Panc1 (cell line): ENCODE results near the gene SV2B. TPM values are rescaled to one million over a fixed set of nuclear protein-coding genes. Genes with fewer than 3 reads are reported as not detected.

Experiments
- ATAC-seq: fragments of 200-7000 bp; cut with Tn5 transposase; 2 replicates; pipeline ENCODE4 v1.9.1; 2020; ENCODE audit warnings: mild to moderate bottlenecking, moderate library complexity
- BruUV-seq: library from RNA; stranded (reverse); fragments of 400-500 nt; replicated peaks from 2 replicates; lab custom pipeline; 2021; lab: Mats Ljungman, UMichigan
- CTCF ChIA-PET: fragments of 300-600 bp; sonication (Branson Sonifier 250); formaldehyde crosslinking; loops from one replicate; lab custom pipeline; 2022; ENCODE audit warnings: antibody characterized with exemption; lab: Charles Lee
- POLR2A ChIA-PET: fragments of 300-600 bp; sonication (Branson Sonifier 250); formaldehyde crosslinking; loops from one replicate; lab custom pipeline; 2022; ENCODE audit warnings: antibody characterized with exemption; lab: Charles Lee
- DNase-seq: peaks from one replicate; pipeline ENCODE4 v3.0.0-alpha.2; 2010; ENCODE audit warnings: low read depth, low spot score
- H3K27ac ChIP-seq: 2 replicates; pipeline ENCODE4 v1.5.1; 2011; ENCODE audit warnings: mild to moderate bottlenecking, low read length, inconsistent platforms
- H3K27me3 ChIP-seq: fragments of 200-500 bp; sonication (Bioruptor generic); 2 replicates; pipeline ENCODE4 v1.6.0; 2014; ENCODE audit warnings: low read length, inconsistent platforms; ENCODE audit not compliant: control insufficient read depth, insufficient read depth
- H3K36me3 ChIP-seq: fragments of 200-500 bp; sonication (Bioruptor generic); 2 replicates; pipeline ENCODE4 v1.5.1; 2014; ENCODE audit warnings: inconsistent platforms, mild to moderate bottlenecking, low read length, moderate library complexity; ENCODE audit not compliant: control insufficient read depth, insufficient read depth
- H3K4me1 ChIP-seq: 2 replicates; pipeline ENCODE4 v1.5.1; 2011; ENCODE audit warnings: inconsistent platforms, mild to moderate bottlenecking, low read length, moderate library complexity; ENCODE audit not compliant: control insufficient read depth, insufficient read depth
- H3K4me3 ChIP-seq, 2 experiments: 2 replicates each; pipeline ENCODE4 v1.5.1; 2011 to 2012; ENCODE audit warnings: low read depth in 2 of 2, low read length in 2 of 2, mild to moderate bottlenecking in 2 of 2, inconsistent platforms in 1 of 2, moderate library complexity in 1 of 2
- H3K9me3 ChIP-seq: fragments of 200-500 bp; sonication (Bioruptor generic); 2 replicates; pipeline ENCODE4 v1.5.1; 2014; ENCODE audit warnings: low read depth, mild to moderate bottlenecking, inconsistent platforms, low read length, moderate library complexity; ENCODE audit not compliant: control insufficient read depth, insufficient read depth
- POLR2AphosphoS5 ChIP-seq: IDR thresholded peaks from 2 replicates; pipeline ENCODE4 v1.6.1; 2012; ENCODE audit warnings: mild to moderate bottlenecking, low read depth, low read length, moderate library complexity
- SIN3A ChIP-seq: IDR thresholded peaks from 2 replicates; pipeline ENCODE4 v1.6.1; 2012; ENCODE audit warnings: low read depth, mild to moderate bottlenecking, low read length, moderate library complexity, borderline replicate concordance; ENCODE audit not compliant: insufficient read depth
- TCF7L2 ChIP-seq: IDR thresholded peaks from 2 replicates; pipeline ENCODE4 v1.6.1; 2011; ENCODE audit warnings: mild to moderate bottlenecking, low read depth, low read length, inconsistent platforms
- in situ Hi-C: cut with HindIII; loops from 2 replicates; pipeline ENCODE4 v1.10.0; 2016; ENCODE audit warnings: low sequenced_read_pairs, low pct_unique_long_range_greater_than_20kb
- intact Hi-C: fragments of 100-400 bp; cut with micrococcal nuclease; formaldehyde crosslinking; loops from one replicate; pipeline ENCODE4 v1.10.0; 2022; ENCODE audit not compliant: unreplicated experiment
- total RNA-seq: library from RNA; stranded (reverse); gene quantifications from one replicate; pipeline ENCODE4 v1.2.1, GENCODE V29; 2021; ENCODE audit not compliant: unreplicated experiment
- TF ChIP-seq, protein P1 (sequence below), 2 experiments: IDR thresholded peaks; 2 replicates each; pipeline ENCODE4 v1.6.1; 2011 to 2012; ENCODE audit warnings: low read depth in 2 of 2, control low read depth in 1 of 2, low read length in 1 of 2, mild to moderate bottlenecking in 1 of 2, moderate library complexity in 1 of 2; ENCODE audit not compliant: insufficient read depth in 1 of 2
- TF ChIP-seq, protein P2 (sequence below): fragments of 450-650 bp; IDR thresholded peaks from 2 replicates; pipeline ENCODE4 v1.5.1; 2017; ENCODE audit warnings: mild to moderate bottlenecking

The SV2B gene
- total RNA-seq, 1 experiment from 2014 or later, result not detected

GRCh38 chr15:91118817-91119590 is 18.9 kb downstream of the SV2B start:
- ChIA-PET CTCF (no interaction called here), POLR2A (no interaction called here)
- no peaks in the 10 kb centered on the region for H3K4me1 ChIP-seq
- no peaks in the 10 kb centered on the region for H3K9me3 ChIP-seq
- intact Hi-C loops, result no loop called here
- no peak overlapping the region for H3K27ac ChIP-seq
- H3K27me3 ChIP-seq, result peaks cover 10% of the 10 kb centered on the region; the same call in 1 of the 2 replicates
- ATAC-seq (no peak), DNase-seq (no peak)
- TF ChIP-seq, protein P1, sequence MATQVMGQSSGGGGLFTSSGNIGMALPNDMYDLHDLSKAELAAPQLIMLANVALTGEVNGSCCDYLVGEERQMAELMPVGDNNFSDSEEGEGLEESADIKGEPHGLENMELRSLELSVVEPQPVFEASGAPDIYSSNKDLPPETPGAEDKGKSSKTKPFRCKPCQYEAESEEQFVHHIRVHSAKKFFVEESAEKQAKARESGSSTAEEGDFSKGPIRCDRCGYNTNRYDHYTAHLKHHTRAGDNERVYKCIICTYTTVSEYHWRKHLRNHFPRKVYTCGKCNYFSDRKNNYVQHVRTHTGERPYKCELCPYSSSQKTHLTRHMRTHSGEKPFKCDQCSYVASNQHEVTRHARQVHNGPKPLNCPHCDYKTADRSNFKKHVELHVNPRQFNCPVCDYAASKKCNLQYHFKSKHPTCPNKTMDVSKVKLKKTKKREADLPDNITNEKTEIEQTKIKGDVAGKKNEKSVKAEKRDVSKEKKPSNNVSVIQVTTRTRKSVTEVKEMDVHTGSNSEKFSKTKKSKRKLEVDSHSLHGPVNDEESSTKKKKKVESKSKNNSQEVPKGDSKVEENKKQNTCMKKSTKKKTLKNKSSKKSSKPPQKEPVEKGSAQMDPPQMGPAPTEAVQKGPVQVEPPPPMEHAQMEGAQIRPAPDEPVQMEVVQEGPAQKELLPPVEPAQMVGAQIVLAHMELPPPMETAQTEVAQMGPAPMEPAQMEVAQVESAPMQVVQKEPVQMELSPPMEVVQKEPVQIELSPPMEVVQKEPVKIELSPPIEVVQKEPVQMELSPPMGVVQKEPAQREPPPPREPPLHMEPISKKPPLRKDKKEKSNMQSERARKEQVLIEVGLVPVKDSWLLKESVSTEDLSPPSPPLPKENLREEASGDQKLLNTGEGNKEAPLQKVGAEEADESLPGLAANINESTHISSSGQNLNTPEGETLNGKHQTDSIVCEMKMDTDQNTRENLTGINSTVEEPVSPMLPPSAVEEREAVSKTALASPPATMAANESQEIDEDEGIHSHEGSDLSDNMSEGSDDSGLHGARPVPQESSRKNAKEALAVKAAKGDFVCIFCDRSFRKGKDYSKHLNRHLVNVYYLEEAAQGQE (IDR thresholded peaks at IDR 0.05; ENCODE audit: insufficient read depth in 1 of 2, low read depth in 2 of 2, low read length in 1 of 2), result no peak
- TF ChIP-seq POLR2AphosphoS5, result no peak
- no peak for TF ChIP-seq SIN3A
- TF ChIP-seq, protein P2, sequence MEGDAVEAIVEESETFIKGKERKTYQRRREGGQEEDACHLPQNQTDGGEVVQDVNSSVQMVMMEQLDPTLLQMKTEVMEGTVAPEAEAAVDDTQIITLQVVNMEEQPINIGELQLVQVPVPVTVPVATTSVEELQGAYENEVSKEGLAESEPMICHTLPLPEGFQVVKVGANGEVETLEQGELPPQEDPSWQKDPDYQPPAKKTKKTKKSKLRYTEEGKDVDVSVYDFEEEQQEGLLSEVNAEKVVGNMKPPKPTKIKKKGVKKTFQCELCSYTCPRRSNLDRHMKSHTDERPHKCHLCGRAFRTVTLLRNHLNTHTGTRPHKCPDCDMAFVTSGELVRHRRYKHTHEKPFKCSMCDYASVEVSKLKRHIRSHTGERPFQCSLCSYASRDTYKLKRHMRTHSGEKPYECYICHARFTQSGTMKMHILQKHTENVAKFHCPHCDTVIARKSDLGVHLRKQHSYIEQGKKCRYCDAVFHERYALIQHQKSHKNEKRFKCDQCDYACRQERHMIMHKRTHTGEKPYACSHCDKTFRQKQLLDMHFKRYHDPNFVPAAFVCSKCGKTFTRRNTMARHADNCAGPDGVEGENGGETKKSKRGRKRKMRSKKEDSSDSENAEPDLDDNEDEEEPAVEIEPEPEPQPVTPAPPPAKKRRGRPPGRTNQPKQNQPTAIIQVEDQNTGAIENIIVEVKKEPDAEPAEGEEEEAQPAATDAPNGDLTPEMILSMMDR, result no peak
- no peak for TF ChIP-seq TCF7L2
- H3K4me3 ChIP-seq, result no peak overlapping the region
- H3K36me3 ChIP-seq, result no peaks in the 10 kb centered on the region
- no TSS peak for BruUV-seq
- in situ Hi-C loops, result no loop called here

DNA sequence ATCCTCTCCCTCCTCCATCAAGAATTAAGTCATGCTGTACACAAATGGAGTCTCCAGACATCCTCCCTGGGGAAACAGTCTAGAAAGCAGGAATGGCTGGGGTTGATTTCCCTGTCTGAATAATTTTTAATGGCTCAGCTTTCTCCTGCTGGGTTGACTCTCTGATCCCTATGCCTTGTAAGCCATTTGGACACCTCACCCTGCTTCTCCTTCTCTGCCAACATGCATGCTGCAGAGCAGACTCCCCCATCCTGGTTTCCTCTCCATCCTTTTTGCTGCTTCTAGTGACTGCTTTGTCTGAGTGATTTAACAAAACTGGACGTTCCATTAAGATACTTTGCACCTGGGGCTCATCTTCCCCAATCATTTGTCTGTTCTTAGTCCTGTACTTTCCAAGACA is 22.2 kb downstream of the SV2B start:
- in situ Hi-C loops, result no loop called here
- BruUV-seq, result no TSS peak
- H3K4me1 ChIP-seq, result no peaks in the 10 kb centered on the region
- DNase-seq (no peak), ATAC-seq (no peak; the same call in 1 of the 2 replicates)
- H3K9me3 ChIP-seq, result no peaks in the 10 kb centered on the region
- ChIA-PET POLR2A (no interaction called here), CTCF (interaction anchor here (0.6 kb wide), 1 partner anchor 136 kb away, joined by 3 read pairs; no protein-coding TSS in a partner anchor)
- intact Hi-C loops, result no loop called here
- peaks cover 13% of the 10 kb centered on the region for H3K27me3 ChIP-seq
- H3K27ac ChIP-seq, result no peak overlapping the region
- TF ChIP-seq, protein P1 (IDR thresholded peaks at IDR 0.05; ENCODE audit: insufficient read depth in 1 of 2, low read depth in 2 of 2, low read length in 1 of 2), result no peak
- no peak overlapping the region for H3K4me3 ChIP-seq
- H3K36me3 ChIP-seq, result no peaks in the 10 kb centered on the region
